ENCODE measurements around the gene ACVR2B. TPM values are rescaled to one million over a fixed set of nuclear protein-coding genes. Genes with fewer than 3 reads are reported as not detected.
A peak's percentile ranks its signal among the peaks of the same experiment; 100 is the strongest.

Gene ACVR2B
- total and polyA plus RNA-seq, 2 experiments from 2014 or later = 27.9 to 98.7 TPM

DNA sequence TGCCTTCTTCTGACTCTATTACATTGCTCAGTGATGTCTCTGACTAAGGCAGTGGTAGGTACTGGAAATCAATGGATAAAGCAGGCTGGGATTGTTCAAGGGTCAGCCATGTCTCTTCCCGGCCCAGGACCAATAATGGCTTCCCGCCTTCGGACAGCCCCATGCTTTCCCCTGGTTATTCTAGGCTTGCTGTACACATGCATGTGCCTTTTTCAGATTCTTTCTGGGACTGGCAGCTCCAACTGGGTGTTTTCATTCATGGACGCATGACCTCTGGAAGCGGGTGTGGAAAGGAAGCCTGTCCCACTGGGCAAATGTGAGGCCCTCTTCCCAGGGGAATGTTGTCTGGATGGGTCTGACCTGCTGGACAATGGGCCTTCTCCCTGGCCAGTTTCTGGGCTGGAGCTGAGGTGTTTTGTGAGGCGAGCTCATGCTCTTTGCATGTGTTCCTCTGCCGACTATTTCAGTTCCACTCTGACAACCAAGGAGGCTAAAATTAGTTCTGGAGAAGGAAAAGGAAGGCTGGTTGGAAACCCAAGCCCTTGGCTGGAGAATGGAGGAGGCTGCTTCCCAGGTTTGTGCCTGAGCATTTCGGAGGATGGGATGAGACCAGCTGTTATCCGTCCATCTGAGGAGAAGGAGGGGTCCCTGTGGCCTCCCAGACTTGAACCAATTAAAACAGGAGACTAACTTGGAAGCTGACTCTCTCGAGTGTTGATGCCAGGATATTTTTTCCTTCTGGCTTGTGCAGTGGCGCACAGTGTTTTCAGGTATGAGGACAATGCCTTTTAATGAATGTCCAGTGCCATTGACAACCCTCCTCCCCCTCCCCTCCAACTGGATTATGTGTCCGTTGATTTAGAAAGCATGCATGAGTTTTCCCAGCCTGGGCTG, 6.9 kb downstream of the ACVR2B start:
- H2AFZ ChIP-seq = no peak overlapping the region
- H4K20me1 ChIP-seq (replicated peaks; ENCODE audit: insufficient read depth) = peaks cover 92% of the 10 kb centered on the region
- no peak overlapping the region for H3K4me2 ChIP-seq
- H3K4me1 ChIP-seq (ENCODE audit: insufficient read depth) = peaks cover 26% of the 10 kb centered on the region
- peaks cover 7% of the 10 kb centered on the region; the same call in 1 of the 2 replicates for H3F3A ChIP-seq (replicated peaks; ENCODE audit: low read depth)
- H3K79me2 ChIP-seq (replicated peaks; ENCODE audit: insufficient read depth) = peaks cover 100% of the 10 kb centered on the region
- no peak overlapping the region; the same call in 2 of the 3 replicates for H3K4me3 Mint-ChIP-seq
- H3K9me2 ChIP-seq (ENCODE audit: insufficient read depth) = no peaks in the 10 kb centered on the region
- TF ChIP-seq, protein P1, sequence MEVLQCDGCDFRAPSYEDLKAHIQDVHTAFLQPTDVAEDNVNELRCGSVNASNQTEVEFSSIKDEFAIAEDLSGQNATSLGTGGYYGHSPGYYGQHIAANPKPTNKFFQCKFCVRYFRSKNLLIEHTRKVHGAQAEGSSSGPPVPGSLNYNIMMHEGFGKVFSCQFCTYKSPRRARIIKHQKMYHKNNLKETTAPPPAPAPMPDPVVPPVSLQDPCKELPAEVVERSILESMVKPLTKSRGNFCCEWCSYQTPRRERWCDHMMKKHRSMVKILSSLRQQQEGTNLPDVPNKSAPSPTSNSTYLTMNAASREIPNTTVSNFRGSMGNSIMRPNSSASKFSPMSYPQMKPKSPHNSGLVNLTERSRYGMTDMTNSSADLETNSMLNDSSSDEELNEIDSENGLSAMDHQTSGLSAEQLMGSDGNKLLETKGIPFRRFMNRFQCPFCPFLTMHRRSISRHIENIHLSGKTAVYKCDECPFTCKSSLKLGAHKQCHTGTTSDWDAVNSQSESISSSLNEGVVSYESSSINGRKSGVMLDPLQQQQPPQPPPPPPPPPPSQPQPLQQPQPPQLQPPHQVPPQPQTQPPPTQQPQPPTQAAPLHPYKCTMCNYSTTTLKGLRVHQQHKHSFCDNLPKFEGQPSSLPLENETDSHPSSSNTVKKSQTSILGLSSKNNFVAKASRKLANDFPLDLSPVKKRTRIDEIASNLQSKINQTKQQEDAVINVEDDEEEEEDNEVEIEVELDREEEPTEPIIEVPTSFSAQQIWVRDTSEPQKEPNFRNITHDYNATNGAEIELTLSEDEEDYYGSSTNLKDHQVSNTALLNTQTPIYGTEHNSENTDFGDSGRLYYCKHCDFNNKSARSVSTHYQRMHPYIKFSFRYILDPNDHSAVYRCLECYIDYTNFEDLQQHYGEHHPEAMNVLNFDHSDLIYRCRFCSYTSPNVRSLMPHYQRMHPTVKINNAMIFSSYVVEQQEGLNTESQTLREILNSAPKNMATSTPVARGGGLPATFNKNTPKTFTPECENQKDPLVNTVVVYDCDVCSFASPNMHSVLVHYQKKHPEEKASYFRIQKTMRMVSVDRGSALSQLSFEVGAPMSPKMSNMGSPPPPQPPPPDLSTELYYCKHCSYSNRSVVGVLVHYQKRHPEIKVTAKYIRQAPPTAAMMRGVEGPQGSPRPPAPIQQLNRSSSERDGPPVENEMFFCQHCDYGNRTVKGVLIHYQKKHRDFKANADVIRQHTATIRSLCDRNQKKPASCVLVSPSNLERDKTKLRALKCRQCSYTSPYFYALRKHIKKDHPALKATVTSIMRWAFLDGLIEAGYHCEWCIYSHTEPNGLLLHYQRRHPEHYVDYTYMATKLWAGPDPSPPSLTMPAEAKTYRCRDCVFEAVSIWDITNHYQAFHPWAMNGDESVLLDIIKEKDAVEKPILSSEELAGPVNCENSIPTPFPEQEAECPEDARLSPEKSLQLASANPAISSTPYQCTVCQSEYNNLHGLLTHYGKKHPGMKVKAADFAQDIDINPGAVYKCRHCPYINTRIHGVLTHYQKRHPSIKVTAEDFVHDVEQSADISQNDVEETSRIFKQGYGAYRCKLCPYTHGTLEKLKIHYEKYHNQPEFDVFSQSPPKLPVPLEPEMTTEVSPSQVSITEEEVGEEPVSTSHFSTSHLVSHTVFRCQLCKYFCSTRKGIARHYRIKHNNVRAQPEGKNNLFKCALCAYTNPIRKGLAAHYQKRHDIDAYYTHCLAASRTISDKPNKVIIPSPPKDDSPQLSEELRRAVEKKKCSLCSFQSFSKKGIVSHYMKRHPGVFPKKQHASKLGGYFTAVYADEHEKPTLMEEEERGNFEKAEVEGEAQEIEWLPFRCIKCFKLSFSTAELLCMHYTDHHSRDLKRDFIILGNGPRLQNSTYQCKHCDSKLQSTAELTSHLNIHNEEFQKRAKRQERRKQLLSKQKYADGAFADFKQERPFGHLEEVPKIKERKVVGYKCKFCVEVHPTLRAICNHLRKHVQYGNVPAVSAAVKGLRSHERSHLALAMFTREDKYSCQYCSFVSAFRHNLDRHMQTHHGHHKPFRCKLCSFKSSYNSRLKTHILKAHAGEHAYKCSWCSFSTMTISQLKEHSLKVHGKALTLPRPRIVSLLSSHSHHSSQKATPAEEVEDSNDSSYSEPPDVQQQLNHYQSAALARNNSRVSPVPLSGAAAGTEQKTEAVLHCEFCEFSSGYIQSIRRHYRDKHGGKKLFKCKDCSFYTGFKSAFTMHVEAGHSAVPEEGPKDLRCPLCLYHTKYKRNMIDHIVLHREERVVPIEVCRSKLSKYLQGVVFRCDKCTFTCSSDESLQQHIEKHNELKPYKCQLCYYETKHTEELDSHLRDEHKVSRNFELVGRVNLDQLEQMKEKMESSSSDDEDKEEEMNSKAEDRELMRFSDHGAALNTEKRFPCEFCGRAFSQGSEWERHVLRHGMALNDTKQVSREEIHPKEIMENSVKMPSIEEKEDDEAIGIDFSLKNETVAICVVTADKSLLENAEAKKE (CRISPR knock-in tag; IDR thresholded peaks at IDR 0.05) = no peak
- no peak for TF ChIP-seq EZH2phosphoT487 (IDR thresholded peaks at IDR 0.05; ENCODE audit: unreplicated experiment)
- no peak for TF ChIP-seq EZH2 (IDR thresholded peaks at IDR 0.05; ENCODE audit: low read depth, unreplicated experiment)
- TF ChIP-seq, protein P2, sequence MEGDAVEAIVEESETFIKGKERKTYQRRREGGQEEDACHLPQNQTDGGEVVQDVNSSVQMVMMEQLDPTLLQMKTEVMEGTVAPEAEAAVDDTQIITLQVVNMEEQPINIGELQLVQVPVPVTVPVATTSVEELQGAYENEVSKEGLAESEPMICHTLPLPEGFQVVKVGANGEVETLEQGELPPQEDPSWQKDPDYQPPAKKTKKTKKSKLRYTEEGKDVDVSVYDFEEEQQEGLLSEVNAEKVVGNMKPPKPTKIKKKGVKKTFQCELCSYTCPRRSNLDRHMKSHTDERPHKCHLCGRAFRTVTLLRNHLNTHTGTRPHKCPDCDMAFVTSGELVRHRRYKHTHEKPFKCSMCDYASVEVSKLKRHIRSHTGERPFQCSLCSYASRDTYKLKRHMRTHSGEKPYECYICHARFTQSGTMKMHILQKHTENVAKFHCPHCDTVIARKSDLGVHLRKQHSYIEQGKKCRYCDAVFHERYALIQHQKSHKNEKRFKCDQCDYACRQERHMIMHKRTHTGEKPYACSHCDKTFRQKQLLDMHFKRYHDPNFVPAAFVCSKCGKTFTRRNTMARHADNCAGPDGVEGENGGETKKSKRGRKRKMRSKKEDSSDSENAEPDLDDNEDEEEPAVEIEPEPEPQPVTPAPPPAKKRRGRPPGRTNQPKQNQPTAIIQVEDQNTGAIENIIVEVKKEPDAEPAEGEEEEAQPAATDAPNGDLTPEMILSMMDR (conservative IDR thresholded peaks at IDR 0.05; ENCODE audit: low read depth in 2 of 2) = no peak
- TF ChIP-seq ZNF331 (CRISPR knock-in tag; IDR thresholded peaks at IDR 0.05; ENCODE audit: low read depth) = no peak
- TF ChIP-seq, protein P3, sequence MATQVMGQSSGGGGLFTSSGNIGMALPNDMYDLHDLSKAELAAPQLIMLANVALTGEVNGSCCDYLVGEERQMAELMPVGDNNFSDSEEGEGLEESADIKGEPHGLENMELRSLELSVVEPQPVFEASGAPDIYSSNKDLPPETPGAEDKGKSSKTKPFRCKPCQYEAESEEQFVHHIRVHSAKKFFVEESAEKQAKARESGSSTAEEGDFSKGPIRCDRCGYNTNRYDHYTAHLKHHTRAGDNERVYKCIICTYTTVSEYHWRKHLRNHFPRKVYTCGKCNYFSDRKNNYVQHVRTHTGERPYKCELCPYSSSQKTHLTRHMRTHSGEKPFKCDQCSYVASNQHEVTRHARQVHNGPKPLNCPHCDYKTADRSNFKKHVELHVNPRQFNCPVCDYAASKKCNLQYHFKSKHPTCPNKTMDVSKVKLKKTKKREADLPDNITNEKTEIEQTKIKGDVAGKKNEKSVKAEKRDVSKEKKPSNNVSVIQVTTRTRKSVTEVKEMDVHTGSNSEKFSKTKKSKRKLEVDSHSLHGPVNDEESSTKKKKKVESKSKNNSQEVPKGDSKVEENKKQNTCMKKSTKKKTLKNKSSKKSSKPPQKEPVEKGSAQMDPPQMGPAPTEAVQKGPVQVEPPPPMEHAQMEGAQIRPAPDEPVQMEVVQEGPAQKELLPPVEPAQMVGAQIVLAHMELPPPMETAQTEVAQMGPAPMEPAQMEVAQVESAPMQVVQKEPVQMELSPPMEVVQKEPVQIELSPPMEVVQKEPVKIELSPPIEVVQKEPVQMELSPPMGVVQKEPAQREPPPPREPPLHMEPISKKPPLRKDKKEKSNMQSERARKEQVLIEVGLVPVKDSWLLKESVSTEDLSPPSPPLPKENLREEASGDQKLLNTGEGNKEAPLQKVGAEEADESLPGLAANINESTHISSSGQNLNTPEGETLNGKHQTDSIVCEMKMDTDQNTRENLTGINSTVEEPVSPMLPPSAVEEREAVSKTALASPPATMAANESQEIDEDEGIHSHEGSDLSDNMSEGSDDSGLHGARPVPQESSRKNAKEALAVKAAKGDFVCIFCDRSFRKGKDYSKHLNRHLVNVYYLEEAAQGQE (IDR thresholded peaks at IDR 0.05; ENCODE audit: unreplicated experiment) = no peak
- TF ChIP-seq CREB1 (CRISPR knock-in tag; IDR thresholded peaks at IDR 0.05; ENCODE audit: low read depth) = no peak
- no peak for TF ChIP-seq JUNB (IDR thresholded peaks at IDR 0.05; ENCODE audit: unreplicated experiment)
- no peaks in the 10 kb centered on the region for H3K36me3 ChIP-seq (ENCODE audit: insufficient read depth)
- H3K36me3 Mint-ChIP-seq (ENCODE audit: low read depth) = peaks cover 4% of the 10 kb centered on the region; the same call in 2 of the 3 replicates
- H3K27ac Mint-ChIP-seq = 0 out of 2 replicates have a peak overlapping the region, but pooled peaks have one; percentile 21
- no peaks in the 10 kb centered on the region for H3K27me3 ChIP-seq (ENCODE audit: insufficient read depth)
- peaks cover 46% of the 10 kb centered on the region for H3K4me1 Mint-ChIP-seq
- DNase-seq (ENCODE audit: low spot score) (no peak), ATAC-seq (no peak)
- no peak overlapping the region for H3K4me3 ChIP-seq
- H3K27ac ChIP-seq (ENCODE audit: low read depth) = no peak overlapping the region
- H3K9me3 Mint-ChIP-seq = 0 out of 3 replicates have a peak, but pooled peaks cover 3% of the 10 kb centered on the region
- peaks cover 12% of the 10 kb centered on the region for H3K27me3 Mint-ChIP-seq (ENCODE audit: insufficient read depth, low read depth, poor library complexity)
